Trophoblast cell (in vitro differentiated cells and primary cell): ENCODE measurements around the gene SPAG9.

ENCODE experiments used
- DNase-seq, 2 donors: peaks; one replicate each; pipeline ENCODE4 v3.0.0-alpha.2; 2016
- H2AFZ ChIP-seq: 2 replicates; pipeline ENCODE4 v1.6.1; 2013; ENCODE audit warnings: low read length, moderate library complexity, mild to moderate bottlenecking; ENCODE audit not compliant: insufficient read depth, poor library complexity
- H2AK5ac ChIP-seq: 2 replicates; pipeline ENCODE4 v1.6.1; 2013; ENCODE audit warnings: mild to moderate bottlenecking, low read length
- H2BK120ac ChIP-seq: 2 replicates; pipeline ENCODE4 v1.6.1; 2013; ENCODE audit warnings: low read length, mild to moderate bottlenecking, moderate library complexity; ENCODE audit not compliant: insufficient read depth, poor library complexity
- H2BK12ac ChIP-seq: 2 replicates; pipeline ENCODE4 v1.6.1; 2013; ENCODE audit warnings: mild to moderate bottlenecking, low read length, moderate library complexity
- H2BK5ac ChIP-seq: 2 replicates; pipeline ENCODE4 v1.6.1; 2013; ENCODE audit warnings: low read length, low read depth, moderate library complexity, mild to moderate bottlenecking; ENCODE audit not compliant: poor library complexity
- H3K14ac ChIP-seq: 2 replicates; pipeline ENCODE4 v1.6.1; 2013; ENCODE audit warnings: mild to moderate bottlenecking, low read length
- H3K18ac ChIP-seq: 2 replicates; pipeline ENCODE4 v1.6.1; 2013; ENCODE audit warnings: mild to moderate bottlenecking, low read length
- H3K23ac ChIP-seq: 2 replicates; pipeline ENCODE4 v1.6.1; 2013; ENCODE audit warnings: low read length
- H3K27ac ChIP-seq: 2 replicates; pipeline ENCODE4 v1.5.1; 2013; ENCODE audit warnings: low read depth, mild to moderate bottlenecking, inconsistent platforms, low read length, moderate library complexity
- H3K27me3 ChIP-seq: 2 replicates; pipeline ENCODE4 v1.6.1; 2013; ENCODE audit warnings: inconsistent platforms, mild to moderate bottlenecking, low read length, moderate library complexity; ENCODE audit not compliant: insufficient read depth
- H3K36me3 ChIP-seq, 2 experiments: 1 replicate in 1 of 2; 2 replicates in 1 of 2; pipeline ENCODE4 v1.6.1; 2013; ENCODE audit warnings: low read length in 2 of 2, mild to moderate bottlenecking in 2 of 2, moderate library complexity in 1 of 2; ENCODE audit not compliant: insufficient read depth in 2 of 2, control insufficient read depth in 1 of 2
- H3K4ac ChIP-seq: 2 replicates; pipeline ENCODE4 v1.6.1; 2013; ENCODE audit warnings: low read depth, mild to moderate bottlenecking, low read length, moderate library complexity
- H3K4me1 ChIP-seq, 2 experiments: 1 replicate in 1 of 2; 2 replicates in 1 of 2; pipeline ENCODE4 v1.6.1; 2013; ENCODE audit warnings: low read length in 2 of 2, mild to moderate bottlenecking in 2 of 2, moderate library complexity in 1 of 2; ENCODE audit not compliant: insufficient read depth in 2 of 2, control insufficient read depth in 1 of 2
- H3K4me2 ChIP-seq: 2 replicates; pipeline ENCODE4 v1.6.1; 2013; ENCODE audit warnings: inconsistent platforms, mild to moderate bottlenecking, low read length, moderate library complexity
- H3K4me3 ChIP-seq: 2 replicates; pipeline ENCODE4 v1.5.1; 2013; ENCODE audit warnings: mild to moderate bottlenecking, low read depth, low read length, inconsistent platforms
- H3K79me1 ChIP-seq: one replicate; pipeline ENCODE4 v1.6.1; 2013; ENCODE audit warnings: low read length
- H3K79me2 ChIP-seq: 2 replicates; pipeline ENCODE4 v1.6.1; 2013; ENCODE audit warnings: low read length, mild to moderate bottlenecking; ENCODE audit not compliant: control insufficient read depth, insufficient read depth, poor library complexity
- H3K9ac ChIP-seq: 2 replicates; pipeline ENCODE4 v1.6.1; 2013; ENCODE audit warnings: mild to moderate bottlenecking, low read length
- H3K9me3 ChIP-seq: 2 replicates; pipeline ENCODE4 v1.6.1; 2013; ENCODE audit warnings: low read depth, mild to moderate bottlenecking, control low read depth, inconsistent platforms, low read length; ENCODE audit not compliant: insufficient read depth
- H4K12ac ChIP-seq: 2 replicates; pipeline ENCODE4 v1.6.1; 2013; ENCODE audit warnings: low read depth, mild to moderate bottlenecking, low read length, moderate library complexity
- H4K8ac ChIP-seq: 2 replicates; pipeline ENCODE4 v1.6.1; 2013; ENCODE audit warnings: low read depth, mild to moderate bottlenecking, low read length, moderate library complexity
- H4K91ac ChIP-seq: one replicate; pipeline ENCODE4 v1.6.1; 2013; ENCODE audit warnings: low read depth, mild to moderate bottlenecking, low read length, moderate library complexity
- WGBS: extraction: QIAGEN DNeasy Blood & Tissue Kit; methylation state at CpG from one replicate; pipeline ENCODE4 v1.1.7; 2013; ENCODE audit warnings: missing lambda C conversion rate; ENCODE audit not compliant: insufficient read length, insufficient coverage; ENCODE audit errors: extremely low coverage; 5-methylcytosine and 5-hydroxymethylcytosine counted together

SPAG9 gene

GRCh38 chr17:51144266-51145022 lies 23.8 kb upstream of the SPAG9 start:
- Histone ChIP-seq H3K9ac (no peak overlapping the region), H3K36me3 (no peaks in the 10 kb centered on the region), H2AK5ac (no peak overlapping the region), H3K27me3 (no peaks in the 10 kb centered on the region), H3K4me3 (no peak overlapping the region), H4K91ac (no peak overlapping the region), H2BK120ac (no peak overlapping the region), H3K9me3 (no peaks in the 10 kb centered on the region), H3K23ac (no peak overlapping the region), H3K79me1 (no peaks in the 10 kb centered on the region), H3K18ac (no peak overlapping the region), H4K12ac (no peak overlapping the region), H3K4ac (no peak overlapping the region), H4K8ac (no peak overlapping the region), H3K27ac (no peak overlapping the region), H2BK5ac (no peak overlapping the region), H3K79me2 (no peaks in the 10 kb centered on the region), H2AFZ (no peak overlapping the region), H3K14ac (no peak overlapping the region), H3K4me2 (no peak overlapping the region), H2BK12ac (no peak overlapping the region), H3K4me1 (no peaks in the 10 kb centered on the region)
- no CpG with 5 or more reads among the region's 6 CpGs for WGBS
- no peak for DNase-seq

DNA sequence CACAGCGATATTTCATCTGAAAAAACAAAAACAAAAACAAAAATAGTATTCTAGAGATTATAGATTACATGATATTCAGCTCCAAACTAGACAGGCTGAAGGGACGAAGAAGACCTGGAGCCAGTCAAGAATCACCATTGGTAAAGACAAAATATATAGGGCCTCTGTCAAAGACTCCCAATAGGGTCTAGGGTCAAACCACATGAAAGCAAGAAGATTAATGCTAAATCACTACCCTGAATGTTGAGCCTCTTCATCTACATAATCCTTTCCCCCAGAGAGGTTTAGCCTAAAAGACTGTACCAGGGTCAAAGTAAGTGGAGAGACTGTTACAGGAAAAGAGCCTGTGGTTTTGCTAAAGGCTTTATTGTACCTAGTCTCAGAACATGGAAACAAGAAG lies 21.9 kb upstream of the SPAG9 start:
- Histone ChIP-seq H2BK12ac (no peak overlapping the region), H3K9ac (no peak overlapping the region), H3K79me1 (no peaks in the 10 kb centered on the region), H4K91ac (no peak overlapping the region), H3K79me2 (no peaks in the 10 kb centered on the region), H2BK120ac (no peak overlapping the region), H3K18ac (no peak overlapping the region), H2AFZ (no peak overlapping the region), H3K9me3 (no peaks in the 10 kb centered on the region), H3K4me1 (no peaks in the 10 kb centered on the region), H4K8ac (no peak overlapping the region), H2AK5ac (no peak overlapping the region), H3K4me2 (no peak overlapping the region), H3K36me3 (no peaks in the 10 kb centered on the region), H2BK5ac (no peak overlapping the region), H3K23ac (no peak overlapping the region), H3K4ac (no peak overlapping the region), H3K4me3 (no peak overlapping the region), H4K12ac (no peak overlapping the region), H3K27ac (no peak overlapping the region), H3K14ac (no peak overlapping the region), H3K27me3 (no peaks in the 10 kb centered on the region)
- WGBS, result no CpG with 5 or more reads among the region's 2 CpGs
- no peak for DNase-seq

GRCh38 chr17:51135956-51136355 lies 15.3 kb upstream of the SPAG9 start:
- H3K4me1 ChIP-seq, result no peaks in the 10 kb centered on the region
- no peaks in the 10 kb centered on the region for H3K79me2 ChIP-seq
- H2AFZ ChIP-seq, result no peak overlapping the region
- no peak overlapping the region for H2AK5ac ChIP-seq
- no peaks in the 10 kb centered on the region for H3K9me3 ChIP-seq
- H3K18ac ChIP-seq, result no peak overlapping the region
- H3K79me1 ChIP-seq, result no peaks in the 10 kb centered on the region
- no peak overlapping the region for H3K9ac ChIP-seq
- no peak overlapping the region for H3K4me2 ChIP-seq
- H3K4ac ChIP-seq, result no peak overlapping the region
- no peak overlapping the region for H2BK12ac ChIP-seq
- no peak overlapping the region for H4K8ac ChIP-seq
- H2BK5ac ChIP-seq, result no peak overlapping the region
- H3K27ac ChIP-seq, result no peak overlapping the region
- H3K23ac ChIP-seq, result no peak overlapping the region
- H3K27me3 ChIP-seq, result no peaks in the 10 kb centered on the region
- DNase-seq, result no peak
- no CpG with 5 or more reads among the region's 3 CpGs for WGBS
- H4K12ac ChIP-seq, result no peak overlapping the region
- no peak overlapping the region for H4K91ac ChIP-seq
- H2BK120ac ChIP-seq, result no peak overlapping the region
- no peaks in the 10 kb centered on the region for H3K36me3 ChIP-seq
- no peak overlapping the region for H3K4me3 ChIP-seq
- H3K14ac ChIP-seq, result no peak overlapping the region

DNA sequence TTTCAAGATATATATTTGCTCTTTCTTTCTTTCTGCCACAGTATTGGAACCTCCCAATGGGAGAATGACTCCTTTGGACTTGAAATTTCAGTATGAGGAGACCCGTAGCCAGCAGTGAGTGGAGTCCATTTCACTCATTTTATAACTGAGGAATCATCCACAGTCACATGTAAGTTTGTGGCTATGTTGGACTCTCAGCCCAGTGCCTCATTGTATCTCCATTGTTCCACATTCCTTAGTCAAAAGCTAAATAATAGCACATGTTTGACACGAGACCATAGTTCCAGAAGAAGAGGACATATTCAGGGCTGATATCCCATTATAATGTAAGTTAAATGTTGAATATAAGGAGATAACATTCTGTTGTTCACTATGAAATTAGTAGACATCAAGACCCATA lies 12.7 kb upstream of the SPAG9 start:
- Histone ChIP-seq H4K8ac (no peak overlapping the region), H4K12ac (no peak overlapping the region), H3K27me3 (no peaks in the 10 kb centered on the region), H3K79me1 (no peaks in the 10 kb centered on the region), H3K23ac (no peak overlapping the region), H2BK120ac (no peak overlapping the region), H4K91ac (no peak overlapping the region), H3K79me2 (no peaks in the 10 kb centered on the region), H3K36me3 (no peaks in the 10 kb centered on the region), H3K18ac (no peak overlapping the region), H2BK5ac (no peak overlapping the region), H2BK12ac (no peak overlapping the region), H3K4me3 (no peak overlapping the region), H3K4me1 (no peaks in the 10 kb centered on the region), H3K4ac (no peak overlapping the region), H3K4me2 (no peak overlapping the region), H3K9me3 (no peaks in the 10 kb centered on the region), H3K9ac (no peak overlapping the region), H3K14ac (no peak overlapping the region), H3K27ac (no peak overlapping the region), H2AFZ (no peak overlapping the region), H2AK5ac (no peak overlapping the region)
- DNase-seq, result no peak
- WGBS, result no CpG with 5 or more reads among the region's 2 CpGs
